GM04503 (cell line): ENCODE measurements around the gene BAIAP2L1.
"Not testable (repeated sequence)": the region's sequence is repeated elsewhere in the genome, so short reads cannot be mapped to it uniquely, and the experiment has no call there.

Experiments
- DNase-seq: peaks from one replicate; pipeline ENCODE4 v3.0.0-alpha.2; 2012; ENCODE audit warnings: low read depth

BAIAP2L1 gene

GRCh38 chr7:98399462-98399861 is 1.4 kb downstream of the BAIAP2L1 start:
- no peak for DNase-seq

GRCh38 chr7:98398567-98399372 is 2.1 kb downstream of the BAIAP2L1 start:
- DNase-seq = no peak

GRCh38 chr7:98396768-98397167 is 4.1 kb downstream of the BAIAP2L1 start:
- DNase-seq = no peak

- no peak for DNase-seq
These were observed 4.9 kb downstream of the BAIAP2L1 start for GRCh38 chr7:98395951-98396350.

- no peak for DNase-seq
These were observed 5.4 kb downstream of the BAIAP2L1 start for GRCh38 chr7:98395481-98395880.

- peak; percentile 96 for DNase-seq
These were observed 6.5 kb downstream of the BAIAP2L1 start for GRCh38 chr7:98394377-98394836.

- no peak for DNase-seq
These were observed 13.2 kb downstream of the BAIAP2L1 start for GRCh38 chr7:98387544-98388226.

GRCh38 chr7:98387131-98387530 is 13.8 kb downstream of the BAIAP2L1 start:
- DNase-seq = no peak

- not testable (repeated sequence) for DNase-seq
These were observed 15.4 kb downstream of the BAIAP2L1 start for GRCh38 chr7:98385532-98385931.

GRCh38 chr7:98378210-98378819 is 22.6 kb downstream of the BAIAP2L1 start:
- DNase-seq = no peak

- no peak for DNase-seq
These were observed 24.2 kb downstream of the BAIAP2L1 start for GRCh38 chr7:98376711-98377110.

- no peak for DNase-seq
These were observed 25.2 kb downstream of the BAIAP2L1 start for GRCh38 chr7:98375664-98376063.

- DNase-seq = no peak
These were observed 26.6 kb downstream of the BAIAP2L1 start for GRCh38 chr7:98374285-98374680.

GRCh38 chr7:98372993-98373392 is 27.9 kb downstream of the BAIAP2L1 start:
- DNase-seq = no peak

GRCh38 chr7:98369726-98370125 is 31.2 kb downstream of the BAIAP2L1 start:
- no peak for DNase-seq

- DNase-seq = no peak
These were observed 32.2 kb downstream of the BAIAP2L1 start for GRCh38 chr7:98368716-98369115.

GRCh38 chr7:98366562-98366938 is 34.3 kb downstream of the BAIAP2L1 start:
- DNase-seq = no peak

- no peak for DNase-seq
These were observed 34.9 kb downstream of the BAIAP2L1 start for GRCh38 chr7:98365863-98366561.

GRCh38 chr7:98364220-98364619 is 36.7 kb downstream of the BAIAP2L1 start:
- DNase-seq = no peak

- no peak for DNase-seq
These were observed 38.4 kb downstream of the BAIAP2L1 start for GRCh38 chr7:98362517-98362916.

- DNase-seq = no peak
These were observed 40.4 kb downstream of the BAIAP2L1 start for GRCh38 chr7:98360221-98361130.
